ENCODE measurements around the gene CACNA1G. TPM values are rescaled to one million over a fixed set of nuclear protein-coding genes. Genes with fewer than 3 reads are reported as not detected.

CACNA1G gene
- total and polyA plus RNA-seq, 9 of the 15 experiments (the other 6 are each of a cell fraction or from before 2014, with no cell fraction given), result 0.01 TPM; not detected in 8

- TF ChIP-seq, protein P1, sequence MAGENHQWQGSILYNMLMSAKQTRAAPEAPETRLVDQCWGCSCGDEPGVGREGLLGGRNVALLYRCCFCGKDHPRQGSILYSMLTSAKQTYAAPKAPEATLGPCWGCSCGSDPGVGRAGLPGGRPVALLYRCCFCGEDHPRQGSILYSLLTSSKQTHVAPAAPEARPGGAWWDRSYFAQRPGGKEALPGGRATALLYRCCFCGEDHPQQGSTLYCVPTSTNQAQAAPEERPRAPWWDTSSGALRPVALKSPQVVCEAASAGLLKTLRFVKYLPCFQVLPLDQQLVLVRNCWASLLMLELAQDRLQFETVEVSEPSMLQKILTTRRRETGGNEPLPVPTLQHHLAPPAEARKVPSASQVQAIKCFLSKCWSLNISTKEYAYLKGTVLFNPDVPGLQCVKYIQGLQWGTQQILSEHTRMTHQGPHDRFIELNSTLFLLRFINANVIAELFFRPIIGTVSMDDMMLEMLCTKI (IDR thresholded peaks at IDR 0.05; ENCODE audit: partially characterized antibody), result no peak
- no peak for TF ChIP-seq PTRF (tag; IDR thresholded peaks at IDR 0.05)
Observed at GRCh38 chr17:50605429-50605828, 44.9 kb downstream of the CACNA1G start (continued).

DNA sequence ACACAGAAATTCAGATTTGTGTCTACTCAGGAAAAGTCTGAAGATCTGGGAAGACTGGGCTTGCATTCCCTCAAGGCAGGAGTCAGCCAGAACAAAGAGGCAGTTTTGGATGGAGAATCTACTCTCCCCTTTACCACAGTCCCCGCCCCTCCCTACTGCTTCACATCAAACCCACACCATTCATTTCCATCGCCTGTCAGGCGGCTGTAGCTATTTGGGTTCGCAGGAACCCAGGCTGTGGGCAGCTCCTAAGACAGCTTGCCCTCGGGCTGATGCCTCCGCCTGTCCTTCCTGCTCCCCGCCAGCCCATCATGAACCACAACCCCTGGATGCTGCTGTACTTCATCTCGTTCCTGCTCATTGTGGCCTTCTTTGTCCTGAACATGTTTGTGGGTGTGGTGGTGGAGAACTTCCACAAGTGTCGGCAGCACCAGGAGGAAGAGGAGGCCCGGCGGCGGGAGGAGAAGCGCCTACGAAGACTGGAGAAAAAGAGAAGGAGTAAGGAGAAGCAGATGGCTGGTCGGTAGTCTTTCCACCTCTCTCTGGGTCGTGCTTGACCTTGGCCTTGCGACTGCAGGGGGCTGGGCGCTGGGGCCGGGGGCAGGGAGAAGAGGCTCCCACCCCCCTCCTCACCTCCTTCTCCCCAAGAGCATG, 47.1 kb downstream of the CACNA1G start:
- CTCF ChIA-PET (ENCODE audit: low intra/inter-chr PET ratio), result no interaction called here
- FAIRE-seq, result no peak
- H2AFZ ChIP-seq (ENCODE audit: low read depth, low read length), result no peak overlapping the region
- H3K4me3 ChIP-seq, result no peak overlapping the region
- H4K20me1 ChIP-seq (replicated peaks; ENCODE audit: control insufficient read depth, insufficient read depth, low read length), result peaks cover 9% of the 10 kb centered on the region; the same call in 1 of the 2 replicates
- DNase-seq (ENCODE audit: extremely low read depth in 1 of 4, low spot score in 3 of 4), result no peak
- BruUV-seq (replicated peaks), result no TSS peak
- no peak for ATAC-seq
- no peaks in the 10 kb centered on the region for H3K79me2 ChIP-seq (ENCODE audit: control insufficient read depth, insufficient read depth, low read length)
- no peak overlapping the region for H3K27ac ChIP-seq (ENCODE audit: extremely low read depth, low read depth, low read length)
- no peaks in the 10 kb centered on the region for H3K9me3 ChIP-seq (replicated peaks; ENCODE audit: control insufficient read depth, insufficient read depth, low read depth, low read length)
- WGBS (ENCODE audit: insufficient coverage, low coverage, missing lambda C conversion rate), result 2% methylated on average over 17 of the region's 19 CpGs
- H3K27me3 ChIP-seq (ENCODE audit: control insufficient read depth in 2 of 2, insufficient read depth in 2 of 2, low read length in 2 of 2), result peaks cover 49 to 93% of the 10 kb centered on the region in 2 experiments
- in situ Hi-C loops (cut with MboI) (no loop called here), intact Hi-C loops (cut with micrococcal nuclease) (no loop called here)
- TF ChIP-seq, protein P2, sequence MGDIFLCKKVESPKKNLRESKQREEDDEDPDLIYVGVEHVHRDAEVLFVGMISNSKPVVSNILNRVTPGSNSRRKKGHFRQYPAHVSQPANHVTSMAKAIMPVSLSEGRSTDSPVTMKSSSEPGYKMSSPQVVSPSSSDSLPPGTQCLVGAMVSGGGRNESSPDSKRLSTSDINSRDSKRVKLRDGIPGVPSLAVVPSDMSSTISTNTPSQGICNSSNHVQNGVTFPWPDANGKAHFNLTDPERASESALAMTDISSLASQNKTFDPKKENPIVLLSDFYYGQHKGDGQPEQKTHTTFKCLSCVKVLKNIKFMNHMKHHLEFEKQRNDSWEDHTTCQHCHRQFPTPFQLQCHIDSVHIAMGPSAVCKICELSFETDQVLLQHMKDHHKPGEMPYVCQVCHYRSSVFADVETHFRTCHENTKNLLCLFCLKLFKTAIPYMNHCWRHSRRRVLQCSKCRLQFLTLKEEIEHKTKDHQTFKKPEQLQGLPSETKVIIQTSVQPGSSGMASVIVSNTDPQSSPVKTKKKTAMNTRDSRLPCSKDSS (IDR thresholded peaks at IDR 0.05; ENCODE audit: low read depth, partially characterized antibody), result no peak
- TF ChIP-seq SMARCA5 (IDR thresholded peaks at IDR 0.05), result no peak
- no peak overlapping the region for H3K9ac ChIP-seq (ENCODE audit: insufficient read depth in 1 of 2, low read depth in 2 of 2, low read length in 2 of 2)
- H3K9me1 ChIP-seq (ENCODE audit: control insufficient read depth, insufficient read depth, low read length), result no peaks in the 10 kb centered on the region
- no peak overlapping the region for H3K4me2 ChIP-seq (ENCODE audit: insufficient read depth, low read length)
- H3K36me3 ChIP-seq (ENCODE audit: control insufficient read depth, insufficient read depth, low read length), result no peaks in the 10 kb centered on the region
- POLR2A ChIA-PET, result interaction anchor here (1.2 to 1.3 kb wide), 2 partner anchors 8 to 9 kb away, joined by 3 to 4 read pairs; no protein-coding TSS in a partner anchor
- H3K4me1 ChIP-seq (replicated peaks in 1 of 2; ENCODE audit: control insufficient read depth in 2 of 2, insufficient read depth in 2 of 2, low read length in 2 of 2), result peaks cover 4 to 31% of the 10 kb centered on the region in 2 experiments; a peak in 3 of 5 replicates
